Spleen (tissue), 11 donors: ENCODE measurements around the gene NRG3. TPM values are rescaled to one million over a fixed set of nuclear protein-coding genes. Genes with fewer than 3 reads are reported as not detected.

Experiments
- DNase-seq: peaks from one replicate; pipeline ENCODE4 v3.0.0-alpha.2; 2020
- H3K27ac ChIP-seq, 8 donors: fragments of 200-600 bp; sonication (generic) in 7 of 8; 1 replicate in 4 of 8; 2 replicates in 4 of 8; pipeline versions ENCODE4 v1.5.0 to v1.8.0; 2016 to 2021; ENCODE audit warnings: inconsistent platforms in 4 of 8, mild to moderate bottlenecking in 4 of 8, moderate library complexity in 1 of 8
- H3K27me3 ChIP-seq, 7 donors: fragments of 200-600 bp; sonication (generic) in 6 of 7; replicated peaks in 1 of 7; 1 replicate in 4 of 7; 2 replicates in 3 of 7; pipeline versions ENCODE4 v1.5.0 to v1.8.0; 2016 to 2021; ENCODE audit warnings: inconsistent platforms in 3 of 7, mild to moderate bottlenecking in 1 of 7
- H3K36me3 ChIP-seq, 6 donors: fragments of 200-600 bp; sonication (generic) in 5 of 6; 1 replicate in 4 of 6; 2 replicates in 2 of 6; pipeline versions ENCODE4 v1.5.0 to v1.8.0; 2016 to 2021; ENCODE audit warnings: inconsistent platforms in 2 of 6
- H3K4me1 ChIP-seq, 6 donors: fragments of 200-600 bp; sonication (generic) in 5 of 6; 1 replicate in 3 of 6; 2 replicates in 3 of 6; pipeline versions ENCODE4 v1.5.0 to v1.8.0; 2016 to 2021; ENCODE audit warnings: inconsistent platforms in 3 of 6
- H3K4me3 ChIP-seq, 8 donors: fragments of 200-600 bp; sonication (generic) in 7 of 8; 1 replicate in 4 of 8; 2 replicates in 4 of 8; pipeline versions ENCODE4 v1.5.0 to v1.8.0; 2016 to 2021; ENCODE audit warnings: inconsistent platforms in 4 of 8, mild to moderate bottlenecking in 4 of 8, moderate library complexity in 2 of 8
- H3K9me3 ChIP-seq, 8 donors: fragments of 200-600 bp; sonication (generic) in 7 of 8; 1 replicate in 4 of 8; 2 replicates in 4 of 8; pipeline versions ENCODE4 v1.5.0 to v1.8.0; 2016 to 2021; ENCODE audit warnings: inconsistent platforms in 4 of 8
- POLR2A ChIP-seq, 3 donors: fragments of 450-650 bp; IDR thresholded peaks; one replicate each; pipeline ENCODE4 v1.5.1; 2017; ENCODE audit warnings: antibody characterized with exemption in 3 of 3, mild to moderate bottlenecking in 1 of 3
- POLR2AphosphoS5 ChIP-seq, 3 donors: sonication (generic); formaldehyde crosslinking; IDR thresholded peaks; one replicate each; pipeline ENCODE4 v1.5.1; 2017; ENCODE audit warnings: antibody characterized with exemption in 3 of 3
- WGBS, 5 donors: extraction: QIAGEN DNeasy Blood & Tissue Kit in 3 of 5; methylation state at CpG; one replicate each; pipeline versions ENCODE4 v1.1.5 to v1.1.7; 2013 to 2018; 5-methylcytosine and 5-hydroxymethylcytosine counted together
- intact Hi-C: fragments of 100-400 bp; cut with DNase I; formaldehyde crosslinking; loops from one replicate; pipeline ENCODE4 v1.15.0; 2023; ENCODE audit warnings: low total_unique reads
- polyA plus RNA-seq, 3 donors: library from polyadenylated mRNA; stranded (reverse); fragments of 200-250 nt; gene quantifications; one replicate each; pipeline ENCODE4 v1.2.1, GENCODE V29; 2013
- total RNA-seq, 7 donors: library from RNA; depleted of rRNA in 3 of 7; stranded (reverse); fragments of >200 nt in 3 of 7; fragmentation: NEBNext Ultra II Directional in 4 of 7; extraction: Animal tissue kit (Norgen Biotek cat#: 25700) in 4 of 7; gene quantifications; one replicate each; pipeline versions ENCODE4 v1.1.0 to v1.2.1, GENCODE V29; 2016 to 2021
- TF ChIP-seq, protein P1 (sequence below), 11 experiments: fragments of 200-600 bp in 7 of 11; fragments of 450-650 bp in 4 of 11; sonication (generic) in 4 of 11; IDR thresholded peaks in 8 of 11; conservative IDR thresholded peaks in 3 of 11; 1 replicate in 7 of 11; 2 replicates in 4 of 11; pipeline versions ENCODE4 v1.4.0 to v1.8.0; 2016 to 2021; ENCODE audit warnings: antibody characterized with exemption in 11 of 11, inconsistent platforms in 4 of 11, mild to moderate bottlenecking in 1 of 11
- donor health status: healthy with polysubstance abuse.
- donor health status: DM: no; HTN: no; CAD: no; lungs with moderate emphysema.
- donor health status: DM: no; HTN: no; CAD: no.
- donor health status: Bipolar disorder and iron deficiency.
- donor health status: healthy.
- donor health status: DM: no; HTN: no; CAD: no.
- donor health status: DM: yes; HTN: yes; CAD: no.

NRG3 gene
- total and polyA plus RNA-seq, 10 donors, result 0.10 to 0.22 (median 0.21) TPM; not detected in 7

DNA sequence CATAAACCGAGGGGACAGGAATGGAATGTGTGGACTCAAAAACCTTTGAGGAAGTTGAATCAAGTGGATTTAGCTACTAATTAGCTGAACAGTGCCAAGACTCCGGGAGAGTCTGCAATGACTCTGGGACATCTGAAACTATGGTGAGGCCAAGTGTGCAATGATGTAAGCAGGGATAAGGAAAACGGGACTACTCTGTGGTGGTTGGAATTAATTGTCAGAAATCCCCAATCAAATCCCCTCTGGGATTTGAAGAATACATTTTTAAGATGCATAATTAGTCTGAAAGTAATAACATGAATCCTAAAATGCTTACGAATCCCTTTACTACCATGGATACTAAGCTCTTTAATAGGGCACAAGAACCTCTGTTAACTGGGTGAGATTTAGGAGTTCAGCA is 602.8 kb downstream of the NRG3 start:
- intact Hi-C loops, result no loop called here
- H3K4me1 ChIP-seq, result no peaks in the 10 kb centered on the region

DNA sequence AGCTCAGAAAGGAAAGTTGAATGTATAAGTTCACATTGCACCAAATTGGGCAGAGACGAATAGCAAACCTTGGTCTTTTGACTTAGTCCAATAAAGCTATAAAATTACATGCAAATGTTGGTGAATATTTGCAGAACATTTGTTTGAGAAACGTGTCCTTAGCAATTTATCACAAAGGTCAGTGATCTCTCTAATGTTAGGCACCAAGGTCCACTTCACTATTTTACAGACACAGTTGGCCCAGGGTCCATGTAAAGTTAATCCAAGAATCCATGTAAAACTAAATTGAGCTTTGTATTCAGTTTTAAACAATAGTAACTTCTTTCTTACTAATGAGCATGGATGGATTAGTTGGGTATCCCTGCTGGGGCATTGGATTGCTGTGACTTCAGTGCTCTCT is 617.7 kb downstream of the NRG3 start:
- Histone ChIP-seq H3K9me3 (peaks cover 0 to 22% (median 4%) of the 10 kb centered on the region in 8 donors), H3K4me3 (no peak overlapping the region), H3K27me3 (no peaks in the 10 kb centered on the region), H3K27ac (no peak overlapping the region), H3K4me1 (no peaks in the 10 kb centered on the region), H3K36me3 (no peaks in the 10 kb centered on the region)
- TF ChIP-seq, protein P1, sequence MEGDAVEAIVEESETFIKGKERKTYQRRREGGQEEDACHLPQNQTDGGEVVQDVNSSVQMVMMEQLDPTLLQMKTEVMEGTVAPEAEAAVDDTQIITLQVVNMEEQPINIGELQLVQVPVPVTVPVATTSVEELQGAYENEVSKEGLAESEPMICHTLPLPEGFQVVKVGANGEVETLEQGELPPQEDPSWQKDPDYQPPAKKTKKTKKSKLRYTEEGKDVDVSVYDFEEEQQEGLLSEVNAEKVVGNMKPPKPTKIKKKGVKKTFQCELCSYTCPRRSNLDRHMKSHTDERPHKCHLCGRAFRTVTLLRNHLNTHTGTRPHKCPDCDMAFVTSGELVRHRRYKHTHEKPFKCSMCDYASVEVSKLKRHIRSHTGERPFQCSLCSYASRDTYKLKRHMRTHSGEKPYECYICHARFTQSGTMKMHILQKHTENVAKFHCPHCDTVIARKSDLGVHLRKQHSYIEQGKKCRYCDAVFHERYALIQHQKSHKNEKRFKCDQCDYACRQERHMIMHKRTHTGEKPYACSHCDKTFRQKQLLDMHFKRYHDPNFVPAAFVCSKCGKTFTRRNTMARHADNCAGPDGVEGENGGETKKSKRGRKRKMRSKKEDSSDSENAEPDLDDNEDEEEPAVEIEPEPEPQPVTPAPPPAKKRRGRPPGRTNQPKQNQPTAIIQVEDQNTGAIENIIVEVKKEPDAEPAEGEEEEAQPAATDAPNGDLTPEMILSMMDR (IDR thresholded peaks at IDR 0.05 in 8 of 11, conservative IDR thresholded peaks at IDR 0.05 in 3 of 11), result no peak
- TF ChIP-seq POLR2AphosphoS5 (IDR thresholded peaks at IDR 0.05) (no peak), POLR2A (IDR thresholded peaks at IDR 0.05) (no peak)
- 67 to 84% (median 73%) methylated on average over 2 of the region's 2 CpGs for whole genome bisulfite sequencing, 5 donors
- intact Hi-C loops, result no loop called here
- no peak for DNase-seq

More for the DNA sequence above, 602.8 kb downstream of the NRG3 start:
- H3K27ac ChIP-seq, result no peak overlapping the region
- H3K36me3 ChIP-seq, result no peaks in the 10 kb centered on the region
- 59 to 78% (median 67%) methylated on average over 4 of the region's 4 CpGs for WGBS, 5 donors
- DNase-seq, result no peak
- TF ChIP-seq, protein P1 (IDR thresholded peaks at IDR 0.05 in 8 of 11, conservative IDR thresholded peaks at IDR 0.05 in 3 of 11), result no peak
- no peak for TF ChIP-seq POLR2A (IDR thresholded peaks at IDR 0.05)
- no peak for TF ChIP-seq POLR2AphosphoS5 (IDR thresholded peaks at IDR 0.05)
- no peaks in the 10 kb centered on the region for H3K27me3 ChIP-seq
- peaks cover 0 to 21% (median 1%) of the 10 kb centered on the region in 8 donors for H3K9me3 ChIP-seq
- H3K4me3 ChIP-seq, result no peak overlapping the region

DNA sequence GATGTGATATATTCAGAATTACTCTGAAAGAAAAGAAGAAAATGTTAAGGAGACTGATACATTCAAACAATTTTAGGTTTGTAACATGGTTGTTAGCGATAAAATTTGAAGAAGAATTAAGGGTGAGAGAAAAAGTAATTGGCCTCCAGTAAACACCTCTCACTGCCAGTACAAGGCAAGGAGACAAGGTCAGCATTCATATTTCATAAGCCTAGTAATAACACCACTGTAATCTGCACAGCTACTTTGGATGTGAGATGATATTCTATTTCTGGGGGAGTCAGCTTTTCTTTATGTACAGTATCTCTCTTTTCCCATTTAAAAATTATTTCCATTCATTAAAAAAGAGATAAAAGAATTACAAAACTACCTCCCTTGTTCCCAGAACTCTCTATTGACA is 621.1 kb downstream of the NRG3 start:
- DNase-seq, result no peak
- no peaks in the 10 kb centered on the region for H3K27me3 ChIP-seq
- no peak overlapping the region for H3K4me3 ChIP-seq
- no peaks in the 10 kb centered on the region for H3K4me1 ChIP-seq
- peaks cover 0 to 23% (median 0%) of the 10 kb centered on the region in 8 donors for H3K9me3 ChIP-seq
- no peaks in the 10 kb centered on the region for H3K36me3 ChIP-seq
- WGBS, 5 donors, result 86 to 96% (median 93%) methylated on average over 1 of the region's 1 CpG
- intact Hi-C loops, result no loop called here
- H3K27ac ChIP-seq, result no peak overlapping the region
- TF ChIP-seq POLR2A (IDR thresholded peaks at IDR 0.05) (no peak), POLR2AphosphoS5 (IDR thresholded peaks at IDR 0.05) (no peak)
- TF ChIP-seq, protein P1 (IDR thresholded peaks at IDR 0.05 in 8 of 11, conservative IDR thresholded peaks at IDR 0.05 in 3 of 11), result no peak

DNA sequence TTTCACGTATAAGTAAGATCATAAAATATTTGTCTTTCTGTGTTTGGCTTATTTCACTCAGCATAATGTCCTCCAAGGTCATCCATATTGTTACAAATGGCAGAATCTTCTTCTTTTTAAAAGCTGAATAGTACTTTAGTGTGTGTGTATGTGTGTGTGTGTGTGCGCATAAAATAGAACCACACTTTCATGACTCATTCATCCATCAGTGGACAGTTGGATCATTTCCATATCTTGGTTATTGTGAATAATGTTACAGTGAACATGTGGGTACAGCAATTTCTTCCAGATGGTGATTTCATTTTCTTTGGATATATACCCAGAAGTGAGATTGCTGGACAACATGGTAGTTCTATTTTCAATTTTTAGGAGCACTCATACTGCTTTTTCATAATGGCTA is 622.4 kb downstream of the NRG3 start:
- Histone ChIP-seq H3K27ac (no peak overlapping the region), H3K4me1 (no peaks in the 10 kb centered on the region), H3K4me3 (no peak overlapping the region), H3K9me3 (peaks cover 0 to 16% (median 0%) of the 10 kb centered on the region in 8 donors), H3K27me3 (no peaks in the 10 kb centered on the region), H3K36me3 (no peaks in the 10 kb centered on the region)
- intact Hi-C loops, result no loop called here
- no peak for DNase-seq
- WGBS, 5 donors, result 88 to 96% (median 90%) methylated on average over 2 of the region's 2 CpGs
- TF ChIP-seq, protein P1 (IDR thresholded peaks at IDR 0.05 in 8 of 11, conservative IDR thresholded peaks at IDR 0.05 in 3 of 11), result no peak
- no peak for TF ChIP-seq POLR2A (IDR thresholded peaks at IDR 0.05)
- TF ChIP-seq POLR2AphosphoS5 (IDR thresholded peaks at IDR 0.05), result no peak
